HepG2 (cell line): ENCODE measurements around the gene ACVR1B. TPM values are rescaled to one million over a fixed set of nuclear protein-coding genes. Genes with fewer than 3 reads are reported as not detected.

Experiments
- ARID3A ChIP-seq: IDR thresholded peaks from 2 replicates; pipeline ENCODE4 v1.6.1; 2012; ENCODE audit warnings: low read depth, low read length, improper control_type of control experiment
- ARID4A ChIP-seq: sonication (generic); formaldehyde crosslinking; IDR thresholded peaks from 2 replicates; pipeline ENCODE4 v1.5.0; 2020; ENCODE audit warnings: mild to moderate bottlenecking, missing genetic modification reagents, borderline replicate concordance
- BCL6 ChIP-seq: IDR thresholded peaks from 2 replicates; pipeline ENCODE4 v1.6.1; 2016; ENCODE audit warnings: missing genetic modification reagents, missing compliant biosample characterization
- CREB3 ChIP-seq: sonication (generic); formaldehyde crosslinking; IDR thresholded peaks from 2 replicates; pipeline ENCODE4 v1.5.0; 2020; ENCODE audit warnings: missing genetic modification reagents
- CTCF ChIP-seq: sonication (generic); formaldehyde crosslinking; IDR thresholded peaks from 2 replicates; pipeline ENCODE4 v1.5.0; 2020; ENCODE audit warnings: mild to moderate bottlenecking, missing genetic modification reagents, moderate library complexity
- ETV5 ChIP-seq: IDR thresholded peaks from 2 replicates; pipeline ENCODE4 v1.6.1; 2018; ENCODE audit warnings: missing biosample characterization, missing genetic modification reagents, inconsistent platforms, borderline replicate concordance
- MAX ChIP-seq: IDR thresholded peaks from 2 replicates; pipeline ENCODE4 v1.6.1; 2012; ENCODE audit warnings: inconsistent platforms
- NPAS2 ChIP-seq: sonication (generic); formaldehyde crosslinking; IDR thresholded peaks from 2 replicates; pipeline ENCODE4 v1.8.0; 2022; ENCODE audit warnings: mild to moderate bottlenecking, missing genetic modification reagents, borderline replicate concordance
- PATZ1 ChIP-seq: sonication (generic); formaldehyde crosslinking; IDR thresholded peaks from 2 replicates; pipeline ENCODE4 v1.4.0; 2020; ENCODE audit warnings: missing genetic modification reagents
- PHF5A ChIP-seq: IDR thresholded peaks from one replicate; pipeline ENCODE4 v1.6.1; 2018; ENCODE audit warnings: low read depth, missing genetic modification reagents; ENCODE audit not compliant: unreplicated experiment
- ZFX ChIP-seq: sonication (generic); formaldehyde crosslinking; IDR thresholded peaks from 2 replicates; pipeline ENCODE4 v1.4.0; 2020; ENCODE audit warnings: mild to moderate bottlenecking, low read depth, missing genetic modification reagents, moderate library complexity
- ZNF574 ChIP-seq: sonication (generic); formaldehyde crosslinking; IDR thresholded peaks from 2 replicates; pipeline ENCODE4 v1.4.0; 2020; ENCODE audit warnings: missing genetic modification reagents
- ZNF777 ChIP-seq: sonication (generic); formaldehyde crosslinking; IDR thresholded peaks from 2 replicates; pipeline ENCODE4 v1.4.0; 2020; ENCODE audit warnings: missing genetic modification reagents
- ZNF792 ChIP-seq: IDR thresholded peaks from 2 replicates; pipeline ENCODE4 v1.6.1; 2016
- polyA plus RNA-seq, 8 experiments: library from polyadenylated mRNA; depleted of rRNA in 3 of 8; stranded (reverse) in 7 of 8; unstranded in 1 of 8; fragments of >200 nt; fragmentation: Illumina TruSeq in 4 of 8; extraction: Trizol in 4 of 8; gene quantifications; 2 replicates each; pipeline versions ENCODE4 v1.2.1 to v1.2.3, GENCODE V29; 2011 to 2016; ENCODE audit warnings: low read depth in 4 of 8, missing spikeins in 1 of 8, mixed read lengths in 1 of 8; ENCODE audit not compliant: insufficient read depth in 1 of 8
- total RNA-seq, 5 experiments: library from RNA; depleted of rRNA; stranded (reverse); fragments of >200 nt; fragmentation: Illumina TruSeq; extraction: Trizol; gene quantifications; 2 replicates each; pipeline ENCODE4 v1.2.3, GENCODE V29; 2016; ENCODE audit warnings: low read depth in 1 of 5

ACVR1B gene
- total and polyA plus RNA-seq, 2 of the 13 experiments (the other 11 are each of a cell fraction or from before 2014, with no cell fraction given) = 8.9 to 12.1 TPM

- no peak for TF ChIP-seq ARID4A
- no peak for TF ChIP-seq ZNF777 (CRISPR knock-in tag)
- TF ChIP-seq ZNF574 (CRISPR knock-in tag) = peak; percentile 66
- peak; percentile 30; the same call in 1 of the 2 replicates for TF ChIP-seq ZFX (CRISPR knock-in tag)
- TF ChIP-seq MAX = peak; percentile 25; the same call in 1 of the 2 replicates
- peak; percentile 89 for TF ChIP-seq BCL6 (CRISPR knock-in tag)
- TF ChIP-seq CTCF (CRISPR knock-in tag) = peak; percentile 91
- TF ChIP-seq PATZ1 = peak; percentile 30; the same call in 1 of the 2 replicates
- TF ChIP-seq CREB3 (CRISPR knock-in tag) = no peak
- peak; percentile 21; the same call in 1 of the 2 replicates for TF ChIP-seq ZNF792 (CRISPR knock-in tag)
- no peak for TF ChIP-seq PHF5A
- no peak for TF ChIP-seq ETV5 (CRISPR knock-in tag)
- no peak for TF ChIP-seq NPAS2
- no peak for TF ChIP-seq ARID3A
These were observed 69.2 kb downstream of the ACVR1B start (continued) for GRCh38 chr12:52020539-52021336.
